Left ventricle myocardium inferior (tissue), 1 donor: ENCODE measurements around the gene IL18. TPM values are rescaled to one million over a fixed set of nuclear protein-coding genes. Genes with fewer than 3 reads are reported as not detected.
A peak's percentile ranks its signal among the peaks of the same experiment; 100 is the strongest.

Source experiments
- DNase-seq: peaks from one replicate; pipeline ENCODE4 v3.0.0-alpha.2; 2020
- H3K27ac ChIP-seq: fragments of 200-600 bp; replicated peaks from 2 replicates; pipeline ENCODE4 v1.8.0; 2021
- H3K27me3 ChIP-seq: fragments of 200-600 bp; 2 replicates; pipeline ENCODE4 v1.8.0; 2021; ENCODE audit warnings: low read depth
- H3K36me3 ChIP-seq: fragments of 200-600 bp; 2 replicates; pipeline ENCODE4 v1.8.0; 2021
- H3K4me1 ChIP-seq: fragments of 200-600 bp; 2 replicates; pipeline ENCODE4 v1.8.0; 2021
- H3K4me3 ChIP-seq: fragments of 200-600 bp; 2 replicates; pipeline ENCODE4 v1.8.0; 2021; ENCODE audit warnings: mild to moderate bottlenecking, moderate library complexity
- H3K9me3 ChIP-seq: fragments of 200-600 bp; replicated peaks from 2 replicates; pipeline ENCODE4 v1.8.0; 2021
- intact Hi-C: fragments of 100-400 bp; cut with micrococcal nuclease; formaldehyde crosslinking; loops from one replicate; pipeline ENCODE4 v1.11.0; 2022
- long read RNA-seq: library from polyadenylated mRNA; unstranded; transcript quantifications from one replicate; pipeline ENCODE4 v2.0.0, GENCODE V29; 2021
- total RNA-seq: library from RNA; stranded (reverse); fragmentation: NEBNext Ultra II Directional; extraction: Animal tissue kit (Norgen Biotek cat#: 25700); gene quantifications from one replicate; pipeline ENCODE4 v1.2.1, GENCODE V29; 2021
- TF ChIP-seq, protein P1 (sequence below): fragments of 200-600 bp; IDR thresholded peaks from 2 replicates; pipeline ENCODE4 v1.8.0; 2021; ENCODE audit warnings: antibody characterized with exemption, mild to moderate bottlenecking, borderline replicate concordance
- donor health status: DM: no; HTN: yes; CAD: no; lungs with severe emphysema.

Gene IL18
- total RNA-seq, result 1.6 TPM
- long read RNA-seq, result 0 reads

DNA sequence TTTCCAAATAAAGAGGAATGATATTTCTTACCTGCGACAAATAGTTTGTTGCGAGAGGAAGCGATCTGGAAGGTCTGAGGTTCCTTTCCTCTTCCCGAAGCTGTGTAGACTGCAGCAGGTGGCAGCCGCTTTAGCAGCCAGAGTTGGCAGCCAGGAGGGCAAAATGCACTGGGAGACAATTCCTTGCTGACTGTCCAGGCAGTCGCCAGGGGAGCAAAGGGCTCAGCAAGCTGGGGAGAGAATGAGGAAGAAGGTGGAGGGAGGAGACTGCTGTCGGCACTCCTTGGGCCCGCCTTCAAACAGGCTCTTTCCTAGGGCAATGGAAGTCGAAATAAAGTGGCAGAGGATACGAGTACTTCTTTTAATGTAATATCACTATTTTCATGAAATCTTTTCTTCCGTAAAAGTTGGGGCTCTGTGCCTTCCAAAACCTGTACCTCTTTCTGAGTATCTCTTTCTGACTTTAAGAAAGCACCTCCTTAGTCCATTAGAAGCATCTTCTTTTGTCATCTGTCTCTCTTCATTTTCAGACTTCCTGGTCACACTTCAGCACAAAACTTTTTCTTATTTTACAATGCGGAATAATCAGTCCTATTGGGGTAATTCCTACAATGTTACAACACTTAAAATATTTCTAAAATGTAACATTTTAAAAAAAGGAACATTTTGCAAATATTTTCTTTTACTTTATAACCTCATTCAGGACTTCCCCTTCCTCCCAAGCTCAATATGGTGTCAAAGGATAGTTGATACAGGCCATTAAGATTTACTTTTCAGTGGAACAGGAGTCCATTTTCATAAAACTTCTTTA is at the start of gene IL18:
TSS of gene IL18 (minus strand) at position 220 of the 811 bp plus-strand sequence. CDS start 9,041 bp downstream, outside the sequence.
- H3K27ac ChIP-seq, result no peak within 1 kb of the TSS
- intact Hi-C loops, result no loop called here

DNA sequence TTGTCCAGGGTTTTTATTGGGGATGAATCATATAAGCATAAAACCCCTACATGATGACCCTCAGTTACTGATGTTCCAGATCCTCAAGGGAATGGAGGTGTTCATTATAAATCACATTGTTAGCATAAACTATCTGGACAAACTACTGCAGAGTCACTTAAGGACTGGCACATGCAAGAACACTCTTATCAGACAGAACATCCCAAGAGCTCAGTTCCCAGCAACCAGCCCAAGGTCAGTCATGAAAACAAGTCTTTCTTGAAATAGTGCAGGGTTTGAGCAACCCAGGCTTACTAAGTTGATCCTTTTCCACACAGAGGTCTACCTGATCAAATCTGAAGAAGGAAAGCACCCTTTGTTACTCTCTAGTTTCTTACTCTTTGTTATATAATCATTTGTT is 48.8 kb upstream of the IL18 start:
- H3K27me3 ChIP-seq, result no peaks in the 10 kb centered on the region
- intact Hi-C loops, result no loop called here
- H3K27ac ChIP-seq, result no peak overlapping the region
- H3K4me1 ChIP-seq, result peaks cover 10% of the 10 kb centered on the region
- H3K4me3 ChIP-seq, result no peak overlapping the region
- DNase-seq, result no peak
- H3K9me3 ChIP-seq, result no peaks in the 10 kb centered on the region
- TF ChIP-seq, protein P1, sequence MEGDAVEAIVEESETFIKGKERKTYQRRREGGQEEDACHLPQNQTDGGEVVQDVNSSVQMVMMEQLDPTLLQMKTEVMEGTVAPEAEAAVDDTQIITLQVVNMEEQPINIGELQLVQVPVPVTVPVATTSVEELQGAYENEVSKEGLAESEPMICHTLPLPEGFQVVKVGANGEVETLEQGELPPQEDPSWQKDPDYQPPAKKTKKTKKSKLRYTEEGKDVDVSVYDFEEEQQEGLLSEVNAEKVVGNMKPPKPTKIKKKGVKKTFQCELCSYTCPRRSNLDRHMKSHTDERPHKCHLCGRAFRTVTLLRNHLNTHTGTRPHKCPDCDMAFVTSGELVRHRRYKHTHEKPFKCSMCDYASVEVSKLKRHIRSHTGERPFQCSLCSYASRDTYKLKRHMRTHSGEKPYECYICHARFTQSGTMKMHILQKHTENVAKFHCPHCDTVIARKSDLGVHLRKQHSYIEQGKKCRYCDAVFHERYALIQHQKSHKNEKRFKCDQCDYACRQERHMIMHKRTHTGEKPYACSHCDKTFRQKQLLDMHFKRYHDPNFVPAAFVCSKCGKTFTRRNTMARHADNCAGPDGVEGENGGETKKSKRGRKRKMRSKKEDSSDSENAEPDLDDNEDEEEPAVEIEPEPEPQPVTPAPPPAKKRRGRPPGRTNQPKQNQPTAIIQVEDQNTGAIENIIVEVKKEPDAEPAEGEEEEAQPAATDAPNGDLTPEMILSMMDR, result no peak
- peaks cover 20% of the 10 kb centered on the region for H3K36me3 ChIP-seq

More for the DNA sequence above, at the start of gene IL18:
- H3K9me3 ChIP-seq, result no peaks in the 10 kb centered on the region
- DNase-seq, result peak; percentile 32
- H3K27me3 ChIP-seq, result no peaks in the 10 kb centered on the region
- no peaks in the 10 kb centered on the region for H3K36me3 ChIP-seq
- H3K4me3 ChIP-seq, result peak within 1 kb of the TSS; percentile 39
- TF ChIP-seq, protein P1, result no peak
- H3K4me1 ChIP-seq, result no peaks in the 10 kb centered on the region

DNA sequence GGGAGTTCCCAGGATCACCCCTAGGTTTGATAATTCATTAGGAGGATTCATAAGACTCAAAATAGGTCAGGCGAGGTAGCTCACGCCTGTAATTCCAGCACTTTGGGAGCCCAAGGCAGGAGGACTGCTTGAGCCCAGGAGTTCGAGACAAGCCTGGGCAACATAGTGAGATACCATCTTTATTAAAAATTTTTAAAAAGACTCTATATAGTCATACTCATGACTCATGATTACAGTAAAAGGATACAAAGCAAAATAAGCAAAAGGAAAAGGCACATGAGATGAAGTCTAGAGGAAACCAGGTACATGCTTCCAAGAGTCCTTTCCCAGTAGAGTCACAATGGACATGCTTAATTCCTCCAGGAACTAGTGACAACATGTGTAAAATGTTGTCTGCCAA is 48.4 kb upstream of the IL18 start:
- intact Hi-C loops, result no loop called here
- Histone ChIP-seq H3K36me3 (peaks cover 16% of the 10 kb centered on the region), H3K27me3 (no peaks in the 10 kb centered on the region), H3K4me3 (no peak overlapping the region), H3K4me1 (peaks cover 10% of the 10 kb centered on the region), H3K27ac (no peak overlapping the region), H3K9me3 (no peaks in the 10 kb centered on the region)
- DNase-seq, result no peak
- TF ChIP-seq, protein P1, result no peak

DNA sequence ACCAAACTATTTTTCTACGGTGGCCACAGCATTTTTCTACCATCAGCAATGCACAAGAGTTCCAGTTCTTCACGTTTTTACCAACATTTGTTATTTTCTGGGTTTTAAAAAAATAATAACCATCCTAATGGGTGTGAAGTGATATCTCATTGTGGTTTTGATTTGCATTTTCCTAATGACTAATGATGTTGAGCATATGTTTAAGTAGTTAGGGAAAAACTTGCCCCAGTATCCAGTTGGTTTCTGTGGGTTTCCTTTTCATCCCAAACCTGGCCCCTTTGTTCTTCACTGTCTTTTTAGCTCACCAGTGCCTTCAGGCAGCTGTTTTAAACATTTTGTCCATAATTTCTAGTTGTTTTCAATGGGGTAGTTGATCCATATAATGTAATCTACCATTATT is 47.6 kb upstream of the IL18 start:
- no peak for DNase-seq
- Histone ChIP-seq H3K4me1 (peaks cover 10% of the 10 kb centered on the region), H3K27me3 (no peaks in the 10 kb centered on the region), H3K4me3 (no peak overlapping the region), H3K27ac (no peak overlapping the region), H3K36me3 (peaks cover 9% of the 10 kb centered on the region), H3K9me3 (no peaks in the 10 kb centered on the region)
- TF ChIP-seq, protein P1, result no peak
- intact Hi-C loops, result no loop called here

DNA sequence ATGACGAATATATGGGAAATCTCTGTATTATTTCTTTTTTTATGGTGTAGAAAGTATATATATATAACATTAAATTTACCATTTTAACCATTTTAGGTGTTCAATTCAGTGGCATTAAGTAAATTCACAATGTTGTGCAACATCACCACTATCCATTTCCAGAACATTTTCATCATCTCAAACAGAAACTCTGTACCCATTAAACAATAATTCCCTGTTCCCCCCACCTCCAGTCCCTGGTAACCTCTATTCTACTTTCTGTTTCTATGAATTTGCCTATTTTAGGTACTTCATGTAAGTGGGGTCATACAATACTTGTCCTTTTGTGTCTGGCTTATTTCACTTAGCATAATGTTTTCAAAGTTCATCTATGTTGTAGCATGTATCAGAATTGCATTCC is 47.0 kb upstream of the IL18 start:
- TF ChIP-seq, protein P1, result no peak
- no peak overlapping the region for H3K27ac ChIP-seq
- peaks cover 9% of the 10 kb centered on the region for H3K36me3 ChIP-seq
- H3K9me3 ChIP-seq, result no peaks in the 10 kb centered on the region
- DNase-seq, result no peak
- H3K27me3 ChIP-seq, result no peaks in the 10 kb centered on the region
- peaks cover 10% of the 10 kb centered on the region for H3K4me1 ChIP-seq
- no peak overlapping the region for H3K4me3 ChIP-seq
- intact Hi-C loops, result no loop called here
